C4-2B (cell line): ENCODE data around the gene RPS6KA5.

Source experiments
- CTCF ChIP-seq: fragments of 450-650 bp; conservative IDR thresholded peaks from 2 replicates; pipeline ENCODE4 v1.5.1; 2017; ENCODE audit warnings: mild to moderate bottlenecking
- ZFX ChIP-seq: fragments of 450-650 bp; IDR thresholded peaks from 2 replicates; pipeline ENCODE4 v1.6.1; 2017

- TF ChIP-seq CTCF (no peak), ZFX (no peak)
These were observed 80.9 kb downstream of the RPS6KA5 start for GRCh38 chr14:90979515-90979914.
